Right renal cortex interstitium (tissue), 3 donors: ENCODE measurements around the gene BCAS3. TPM values are rescaled to one million over a fixed set of nuclear protein-coding genes. Genes with fewer than 3 reads are reported as not detected.
"Not testable (repeated sequence)": the region's sequence is repeated elsewhere in the genome, so short reads cannot be mapped to it uniquely, and the experiment has no call there.

Experiments
- DNase-seq, 3 donors: peaks; one replicate each; pipeline ENCODE4 v3.0.0-alpha.2; 2013; ENCODE audit warnings: low read depth in 3 of 3, low spot score in 2 of 3
- polyA plus RNA-seq, 3 donors: library from polyadenylated mRNA; unstranded; fragments of 120-200 nt; gene quantifications; one replicate each; pipeline ENCODE4 v1.2.1, GENCODE V29; 2013; ENCODE audit not compliant: insufficient read length in 3 of 3

Gene BCAS3
- polyA plus RNA-seq, 3 donors: 27.6 to 28.5 (median 27.8) TPM

DNA sequence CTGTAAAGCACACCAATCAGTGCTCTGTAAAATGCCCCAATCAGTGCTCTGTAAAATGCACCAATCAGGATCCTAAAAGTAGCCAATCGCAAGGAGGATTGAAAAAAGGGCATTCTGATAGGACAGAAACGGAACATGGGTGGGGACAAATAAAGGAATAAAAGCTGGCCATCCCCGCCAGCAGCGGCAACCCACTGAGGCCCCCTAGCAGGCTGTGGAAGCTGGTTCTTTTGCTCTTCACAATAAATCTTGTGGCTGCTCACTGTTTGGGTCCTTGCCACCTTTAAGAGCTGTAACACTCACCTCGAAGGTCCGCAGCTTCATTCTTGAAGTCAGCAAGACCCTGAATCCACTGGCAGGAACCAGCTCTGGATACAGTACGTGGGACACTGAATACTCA, 559.6 kb downstream of the BCAS3 start:
- DNase-seq: no peak

DNA sequence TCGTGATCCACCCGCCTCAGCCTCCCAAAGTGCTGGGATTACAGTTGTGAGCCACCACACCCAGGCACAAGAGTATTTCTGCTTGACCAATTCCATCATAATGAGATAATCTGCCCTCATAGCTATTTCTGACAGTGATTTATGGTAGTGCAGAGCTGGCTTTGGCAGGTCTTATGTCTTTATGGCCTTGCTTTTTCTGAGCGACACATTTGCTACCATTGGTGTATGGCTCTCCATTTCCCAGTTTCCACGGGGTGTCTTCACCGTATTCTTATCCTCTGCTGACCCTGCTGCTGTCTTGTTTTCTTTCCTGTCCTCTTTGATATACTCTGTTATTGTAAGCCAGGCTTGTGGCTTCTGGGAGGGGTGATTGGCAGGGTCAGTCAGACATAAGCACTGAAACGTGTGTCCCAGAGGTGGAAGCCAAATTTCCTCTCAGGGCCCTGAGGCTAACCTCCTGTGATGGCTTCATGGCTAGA, 560.8 kb downstream of the BCAS3 start:
- DNase-seq: no peak

DNA sequence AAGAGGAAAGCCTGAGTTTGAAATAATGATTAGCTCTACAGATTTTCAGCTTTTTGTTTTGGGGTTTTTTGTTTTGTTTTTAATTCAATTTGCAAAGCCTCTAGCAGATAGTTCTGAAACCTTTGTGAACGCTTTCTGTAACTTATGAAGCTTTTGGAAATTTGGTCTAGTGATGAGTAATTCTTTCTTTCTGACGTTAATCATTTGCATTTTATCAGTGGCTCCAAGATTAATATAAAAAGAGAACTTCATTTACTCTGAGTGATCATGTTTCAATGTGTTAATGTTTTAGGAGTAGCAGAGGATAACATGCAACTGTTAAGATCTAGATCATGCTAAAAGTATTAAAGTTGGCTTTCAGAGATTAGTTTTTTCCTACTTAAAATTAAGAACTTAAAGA, 561.7 kb downstream of the BCAS3 start:
- DNase-seq: no peak

DNA sequence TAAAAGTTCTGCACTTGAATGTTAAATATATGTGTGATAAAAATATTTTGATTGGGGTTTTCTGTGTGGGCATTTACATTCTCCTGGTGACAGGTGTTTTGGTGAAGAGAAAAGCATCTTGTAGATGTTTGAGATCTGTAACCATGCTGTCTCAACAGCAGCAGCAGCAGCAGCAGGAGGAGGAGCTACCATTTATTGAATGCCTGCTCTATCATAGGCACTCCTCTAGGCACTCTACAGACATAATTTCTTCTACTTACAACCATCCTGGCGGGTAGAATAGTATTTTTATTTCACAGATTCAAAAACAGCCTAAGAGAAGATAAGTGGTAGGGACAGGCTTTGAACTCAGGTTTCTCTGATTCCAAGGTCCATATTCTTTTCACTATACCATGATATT, 562.3 kb downstream of the BCAS3 start:
- DNase-seq: no peak

DNA sequence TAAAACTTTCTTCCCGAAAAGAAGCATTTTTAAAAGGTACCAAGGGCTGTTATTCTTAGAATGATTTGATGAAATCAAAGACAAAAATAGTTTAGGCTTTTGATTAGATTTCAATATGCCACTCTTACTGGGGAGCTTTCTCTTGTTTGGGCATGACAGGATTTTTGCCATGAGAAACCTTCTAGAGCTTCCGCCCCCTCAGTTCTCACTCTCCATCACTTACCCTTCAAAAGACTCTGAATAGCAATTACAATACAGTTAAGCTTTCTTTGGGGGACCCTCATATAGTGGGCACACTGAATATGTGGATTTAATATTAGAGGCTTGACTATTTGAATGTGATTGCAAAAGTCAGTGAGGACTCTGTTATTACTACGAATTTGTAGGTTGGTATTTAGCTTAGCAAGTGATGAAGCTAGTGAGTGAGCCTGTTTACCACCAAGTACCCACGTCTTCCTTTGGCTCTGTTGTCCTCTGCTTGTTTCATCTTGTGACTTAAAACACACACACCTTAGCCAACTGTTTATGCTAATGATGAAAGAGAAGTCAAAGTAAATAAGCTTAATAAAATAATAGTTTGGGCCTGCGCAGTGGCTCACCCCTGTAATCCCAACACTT, 563.3 kb downstream of the BCAS3 start:
- DNase-seq: no peak

DNA sequence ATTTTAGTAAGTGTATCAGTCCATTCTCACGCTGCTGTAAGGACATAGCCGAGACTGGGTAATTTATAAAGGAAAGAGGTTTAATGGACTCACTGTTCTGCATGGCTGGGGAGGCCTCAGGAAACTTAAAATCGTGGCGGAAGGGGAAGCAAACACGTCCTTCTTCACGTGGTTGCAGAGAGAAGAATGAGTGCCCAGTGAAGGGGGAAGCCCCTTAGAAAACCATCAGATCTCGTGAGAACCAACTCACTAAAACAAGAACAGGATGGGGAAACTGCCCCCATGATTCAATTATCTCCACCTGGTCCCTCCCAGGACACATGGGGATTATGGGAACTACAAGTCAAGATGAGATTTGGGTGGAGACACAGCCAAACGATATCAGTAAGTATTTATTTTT, 567.3 kb downstream of the BCAS3 start:
- DNase-seq: not testable (repeated sequence)

DNA sequence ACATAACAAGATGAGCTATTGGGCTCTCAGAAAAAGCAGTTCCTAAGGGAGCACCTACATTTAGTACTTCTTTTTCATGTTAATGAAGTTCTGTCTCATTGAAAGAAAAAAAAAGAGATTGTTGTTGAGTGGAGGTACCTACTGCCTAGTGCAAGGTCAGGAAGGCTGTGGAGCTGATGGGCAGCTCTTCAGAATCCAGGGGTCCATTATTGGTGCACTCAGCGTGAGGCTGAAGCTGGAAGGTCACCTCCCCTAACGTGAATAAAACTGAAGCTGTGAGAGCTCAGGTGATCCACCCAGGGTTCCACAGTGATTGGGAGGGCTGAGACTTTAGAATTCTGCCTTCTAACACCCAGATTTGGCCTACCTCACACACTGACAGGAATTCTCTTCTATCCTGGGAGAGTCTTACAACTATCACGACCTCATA, 568.1 kb downstream of the BCAS3 start:
- DNase-seq: no peak

DNA sequence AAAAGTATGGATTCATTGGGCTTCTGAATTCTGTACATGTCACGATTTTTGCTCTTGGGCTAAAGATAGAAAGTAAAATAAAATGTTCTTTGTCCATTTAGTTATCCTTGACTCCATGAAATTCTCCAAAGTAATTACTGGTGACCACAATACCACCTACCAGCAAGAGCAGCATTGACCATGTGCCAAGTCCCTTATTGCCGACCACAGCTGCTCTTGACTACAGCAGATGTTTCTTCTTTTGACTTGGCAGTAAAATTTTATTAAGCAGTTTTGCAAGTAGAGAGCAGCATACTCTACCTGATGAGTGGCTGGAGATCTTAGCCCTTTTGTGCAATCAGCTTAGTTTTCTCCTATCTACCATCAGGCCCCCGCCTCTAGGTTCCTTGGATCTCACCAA, 569.8 kb downstream of the BCAS3 start:
- no peak for DNase-seq

DNA sequence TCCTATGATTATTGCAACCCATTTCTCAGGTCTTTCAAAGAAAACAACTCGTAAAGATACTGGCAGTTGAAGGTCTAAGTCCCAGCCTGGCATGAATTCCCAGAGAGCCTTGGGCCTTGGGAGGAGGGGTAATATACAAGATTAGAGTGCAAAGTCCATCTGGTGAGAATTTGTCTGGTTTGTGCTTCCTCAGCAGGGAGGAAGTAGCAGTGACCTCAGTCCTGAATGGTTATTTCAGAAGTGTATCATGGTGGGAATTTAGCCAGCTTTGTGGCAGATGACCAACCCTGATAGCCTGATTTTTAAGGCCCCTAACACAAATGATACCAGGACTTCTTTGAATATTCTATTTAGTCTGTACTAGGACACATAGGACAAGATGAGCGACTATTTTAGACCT, 570.7 kb downstream of the BCAS3 start:
- no peak for DNase-seq

DNA sequence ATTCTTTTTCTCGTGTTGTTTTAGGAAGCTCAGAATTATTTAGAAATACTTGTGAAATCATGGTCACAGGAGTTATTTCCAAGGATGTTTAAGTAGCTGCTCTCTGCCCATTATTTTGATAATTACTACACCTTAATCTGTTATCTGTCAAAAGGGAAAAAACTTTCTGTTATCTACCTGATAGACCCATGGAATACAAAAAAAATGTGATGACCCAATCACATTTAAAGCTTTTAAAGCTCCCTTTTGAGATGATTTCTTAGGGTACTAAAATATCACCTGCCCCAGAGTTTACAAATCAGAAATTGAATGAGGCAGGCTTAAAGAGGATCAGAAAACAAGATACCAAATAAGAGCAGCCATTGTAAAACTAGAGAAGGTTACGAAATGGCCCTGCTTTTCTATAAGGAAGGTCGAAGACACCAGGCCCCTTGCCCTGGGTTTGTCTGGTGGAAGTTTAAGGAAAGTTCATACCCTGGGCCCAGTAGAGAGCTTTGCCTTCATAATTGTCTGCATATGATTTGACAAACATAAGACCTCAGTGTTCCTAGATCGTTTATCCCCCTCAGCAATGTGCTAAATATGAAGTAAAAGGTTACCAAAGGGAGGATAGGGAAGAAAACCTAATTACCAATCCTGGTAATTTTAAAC, 572.1 kb downstream of the BCAS3 start:
- DNase-seq: no peak

DNA sequence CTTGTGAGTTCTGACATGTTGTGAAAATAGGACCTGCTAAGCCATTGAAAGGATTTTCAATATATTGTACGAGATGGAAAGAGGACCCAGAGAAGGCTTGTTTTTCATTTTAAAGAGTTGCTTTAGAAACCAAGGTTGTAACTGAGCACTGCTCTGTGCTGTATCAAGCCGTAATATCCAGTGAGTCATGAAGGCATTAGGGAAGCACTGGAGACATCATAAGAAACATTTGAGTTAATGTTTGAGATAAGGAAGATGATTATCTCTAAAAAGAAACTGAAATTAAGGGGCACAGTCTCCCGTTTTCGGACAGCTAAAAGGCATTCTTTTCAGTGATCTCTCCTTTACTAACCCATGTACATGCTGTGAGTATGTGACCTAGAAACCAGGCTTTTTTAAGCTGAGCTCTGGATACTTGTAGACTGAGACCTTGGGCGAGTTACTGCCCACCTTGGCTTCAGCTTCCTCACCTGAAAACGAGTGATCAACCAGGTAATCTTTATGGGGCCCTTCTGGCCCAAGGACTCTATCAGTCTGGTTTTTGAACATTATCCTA, 572.8 kb downstream of the BCAS3 start:
- no peak for DNase-seq

DNA sequence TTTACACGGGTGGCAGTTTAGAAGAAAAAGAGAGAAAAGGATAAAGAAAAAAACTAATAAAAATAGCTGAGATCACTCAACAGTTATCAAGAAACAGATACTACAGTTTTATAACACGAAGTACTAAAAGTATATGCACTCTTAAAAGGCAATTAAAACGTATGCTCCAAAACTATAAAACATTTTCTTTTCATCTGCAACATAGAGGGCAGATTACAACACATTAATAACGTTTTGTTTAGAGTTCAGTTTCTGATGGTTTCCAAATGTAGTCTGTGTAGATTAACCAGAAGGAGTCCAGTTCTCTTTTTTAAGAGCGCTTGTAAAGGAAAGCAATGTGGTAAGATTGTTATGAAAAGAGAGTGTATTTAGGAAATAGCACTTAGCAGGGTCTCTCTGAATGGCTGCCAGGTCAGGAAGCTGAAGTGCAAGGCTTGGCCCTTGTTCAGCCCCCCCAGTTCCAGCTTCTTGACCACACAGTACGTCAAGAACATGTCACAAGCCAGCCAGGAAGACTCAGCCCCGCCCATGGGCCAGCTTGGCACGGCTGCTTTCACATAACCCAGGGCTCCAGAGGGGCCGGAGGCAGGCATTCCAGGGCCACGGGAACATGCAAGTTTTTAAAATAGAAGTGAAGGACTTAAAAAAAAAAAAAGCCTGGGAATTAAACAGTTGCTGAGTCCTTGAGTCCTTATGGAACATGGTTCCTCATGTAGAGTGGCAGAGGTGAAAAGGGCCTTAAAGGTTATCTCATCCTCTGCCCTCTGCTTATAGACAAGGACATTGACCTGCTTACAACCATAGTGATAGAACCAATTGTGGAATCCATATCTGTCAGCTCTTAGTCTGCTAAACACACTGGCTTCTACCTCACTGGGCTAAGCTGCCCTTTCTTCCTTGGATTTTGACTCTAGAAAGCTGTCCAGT, 574.6 kb downstream of the BCAS3 start:
- DNase-seq: peak in 2 of 3 donors; percentile 67 to 70

DNA sequence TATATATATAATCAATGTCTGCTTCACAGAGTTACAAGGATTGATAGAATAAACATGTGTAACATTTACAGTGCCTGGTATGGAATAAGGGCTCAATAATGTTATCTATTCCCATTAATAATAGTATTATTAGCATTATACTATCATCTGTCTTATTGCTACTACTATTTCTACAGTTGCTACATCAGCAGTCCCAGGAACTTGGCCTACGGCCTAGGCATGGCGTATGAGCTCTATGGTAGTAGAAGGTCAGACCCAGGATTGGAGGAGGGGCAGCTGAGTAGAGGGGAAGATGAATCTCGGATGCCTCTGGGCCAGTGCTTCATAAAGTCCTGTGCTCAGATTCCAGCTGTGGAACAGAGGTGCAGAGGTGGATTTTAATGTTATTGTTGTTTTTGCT, 575.7 kb downstream of the BCAS3 start:
- DNase-seq: no peak

DNA sequence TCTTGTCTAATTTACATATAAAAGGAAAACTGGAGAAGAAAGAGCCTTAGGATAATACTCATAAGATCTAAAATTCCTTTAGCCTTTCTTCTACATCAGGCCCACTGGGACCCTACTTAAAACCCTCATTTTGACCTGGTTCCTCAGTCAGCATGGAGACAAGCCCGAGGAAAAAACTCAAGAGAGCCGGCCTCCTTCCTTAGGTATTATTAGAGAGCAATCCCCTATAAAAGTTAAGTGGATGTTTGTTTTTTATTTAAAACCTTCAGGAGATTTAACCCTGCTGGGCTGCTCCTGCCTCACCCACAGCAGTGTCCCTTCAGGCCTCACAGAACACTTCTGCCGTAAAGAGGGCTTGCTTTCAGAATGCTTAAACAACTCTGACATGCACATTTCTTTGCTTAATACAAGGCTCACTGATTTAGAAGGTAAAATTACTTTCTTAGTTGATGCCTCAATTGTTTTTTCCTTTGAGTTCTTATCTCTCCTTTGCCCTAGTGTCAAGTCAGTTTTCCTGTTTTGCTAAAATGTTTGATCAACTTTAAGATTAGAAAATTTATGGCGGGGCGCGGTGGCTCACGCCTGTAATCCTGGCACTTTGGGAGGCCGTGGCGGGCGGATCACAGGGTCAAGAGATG, 576.4 kb downstream of the BCAS3 start:
- no peak for DNase-seq

DNA sequence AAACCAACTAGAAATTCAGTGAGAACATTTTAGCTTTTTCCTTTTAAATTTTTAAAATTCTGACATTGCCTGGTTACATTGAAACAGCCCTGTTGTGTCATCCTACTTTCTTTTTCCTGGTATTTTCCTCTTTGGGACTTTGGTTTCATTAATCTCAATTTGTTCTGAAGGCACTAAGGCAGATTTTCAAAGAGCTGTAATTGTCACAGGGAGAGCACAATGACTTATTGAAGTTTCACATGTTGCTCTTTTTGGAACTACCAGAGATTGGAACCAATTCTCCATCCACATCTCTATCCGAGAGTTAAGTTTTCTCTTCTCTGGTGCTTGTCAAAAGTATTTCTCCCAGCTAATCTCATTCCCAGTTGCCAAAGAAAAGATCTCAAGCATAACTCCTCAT, 577.3 kb downstream of the BCAS3 start:
- DNase-seq: no peak

DNA sequence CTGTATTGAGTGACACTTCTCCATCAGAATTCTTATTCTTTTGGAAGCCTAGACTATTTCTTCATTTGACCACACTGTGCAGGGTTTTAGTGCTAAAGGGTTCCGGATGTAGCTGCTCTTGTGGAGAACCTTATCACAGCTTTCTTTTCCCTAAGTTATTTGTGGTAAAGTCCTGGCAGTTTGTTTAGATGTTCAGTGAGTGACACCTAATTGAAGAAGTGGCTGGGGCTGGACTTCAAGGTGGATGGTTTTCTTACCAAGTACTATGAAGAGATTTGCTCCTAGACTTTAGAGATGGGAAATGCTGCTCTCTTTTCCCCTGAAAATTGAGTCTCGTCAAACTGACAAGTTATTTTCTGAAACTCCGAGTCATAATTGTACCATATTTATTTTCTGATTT, 578.0 kb downstream of the BCAS3 start:
- no peak for DNase-seq

DNA sequence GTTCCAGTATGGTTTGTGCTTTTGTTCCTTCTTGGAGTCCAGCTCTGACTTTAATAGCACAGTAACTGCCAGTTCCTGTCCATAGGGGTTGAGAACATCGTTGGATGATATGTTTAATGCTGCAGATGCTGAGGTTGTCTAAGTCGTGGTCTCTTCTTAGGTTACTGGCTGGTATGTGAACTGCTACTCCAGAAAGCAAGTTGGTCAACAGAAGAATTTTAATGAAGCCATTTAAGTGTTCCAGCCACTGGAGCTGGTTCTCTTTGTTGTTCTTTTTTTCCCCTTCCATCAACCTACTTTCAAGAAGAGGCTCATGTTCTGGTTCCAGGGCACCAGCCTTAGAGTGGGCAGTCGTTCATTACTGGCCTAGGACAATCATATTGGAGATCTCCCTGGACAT, 581.7 kb downstream of the BCAS3 start:
- no peak for DNase-seq

DNA sequence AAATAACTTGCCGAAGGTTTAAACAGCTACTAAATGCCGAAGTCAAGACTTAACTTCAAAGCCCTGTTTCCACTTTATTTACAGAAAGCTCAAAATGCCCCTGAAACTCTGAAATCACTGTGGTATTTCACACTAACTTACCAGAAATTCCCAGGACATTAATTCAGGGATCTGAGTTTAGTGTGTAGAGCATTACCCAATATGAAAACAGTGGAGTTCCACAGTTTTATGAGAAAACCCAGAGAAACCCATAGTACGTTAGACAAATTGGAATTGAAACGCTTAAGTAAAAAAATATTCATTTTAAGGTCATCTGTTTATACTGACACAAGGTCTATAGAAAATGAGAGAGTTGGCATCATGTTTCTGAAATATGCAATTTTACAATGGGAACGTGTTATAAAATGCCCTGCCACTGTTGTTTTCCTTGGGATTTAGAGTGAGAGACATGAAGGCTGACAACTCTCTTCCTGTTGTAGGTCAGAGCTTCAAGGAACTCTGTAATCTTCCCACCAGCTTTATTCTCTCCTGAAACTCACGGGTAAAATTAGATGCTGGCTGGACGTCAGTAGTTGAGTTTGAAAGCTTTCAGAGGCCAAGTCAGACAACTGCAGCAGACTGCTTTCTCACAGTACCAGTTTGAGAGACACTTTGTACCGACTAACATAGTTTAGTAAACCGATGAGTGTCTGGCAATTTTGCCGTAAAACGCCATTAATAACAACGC, 582.6 kb downstream of the BCAS3 start:
- DNase-seq: no peak

DNA sequence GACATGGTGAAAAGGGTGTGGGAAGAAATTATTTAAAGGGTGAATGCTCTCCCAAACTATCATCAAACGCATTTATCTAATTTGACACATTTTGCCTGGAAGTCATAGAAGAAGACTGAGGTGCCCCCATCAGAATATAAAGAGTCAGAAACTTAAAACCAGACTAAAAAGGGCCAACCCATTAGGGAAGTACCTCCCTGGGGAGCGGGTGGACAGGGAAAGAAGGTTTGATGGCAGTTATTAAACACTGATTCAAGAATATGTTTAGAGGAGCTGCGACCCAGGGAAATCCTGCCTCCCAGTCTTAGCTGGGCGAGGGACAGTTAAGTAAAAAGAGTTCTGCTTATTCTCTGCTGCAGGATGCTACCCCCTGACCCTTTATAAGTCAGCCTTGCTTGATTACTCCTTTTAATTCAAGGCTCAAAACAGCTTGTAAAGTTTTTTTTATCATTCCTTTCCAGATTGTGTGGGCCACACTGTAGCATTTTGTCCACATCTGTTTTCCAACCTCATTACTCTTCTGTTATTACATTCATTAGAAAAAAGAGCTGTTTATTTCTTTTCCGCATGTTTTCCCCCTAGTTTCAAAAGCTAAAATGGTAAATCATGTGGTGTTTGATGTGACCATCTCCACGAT, 583.5 kb downstream of the BCAS3 start:
- no peak for DNase-seq

DNA sequence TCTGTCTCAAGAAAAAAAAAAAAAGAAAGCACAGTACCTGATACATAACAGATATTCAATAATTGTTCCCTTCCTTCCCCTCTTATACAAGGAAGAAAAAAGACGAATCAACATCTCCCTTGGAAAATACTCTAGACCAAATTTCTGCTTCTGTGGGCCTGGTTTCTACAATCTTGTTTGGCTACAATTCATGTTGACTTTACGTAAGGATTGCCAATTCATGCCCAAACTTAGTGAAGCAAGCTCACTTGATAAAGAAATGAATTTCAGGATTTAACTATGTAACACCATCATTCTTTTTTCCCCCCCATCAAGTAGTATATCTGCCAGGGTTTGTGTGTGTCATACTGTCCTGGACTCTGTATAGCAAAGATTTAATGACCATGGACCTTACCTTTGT, 587.7 kb downstream of the BCAS3 start:
- no peak for DNase-seq
